Measurements from ENCODE around the gene KLC1.

GRCh38 chr14:103705504-103706284, 76.7 kb downstream of the KLC1 start:
- TF ChIP-seq CTCF (IDR thresholded peaks at IDR 0.05; ENCODE audit: low read depth, low read length, missing input control), result no peak
- TF ChIP-seq SP1 (IDR thresholded peaks at IDR 0.05), result no peak
- TF ChIP-seq RAD21 (IDR thresholded peaks at IDR 0.05), result no peak

Data from liver (tissue), 3 donors.